ENCODE results near the gene MAT2B.

GRCh38 chr5:163529698-163530097 lies 24.3 kb downstream of the MAT2B start:
- TF ChIP-seq CSRNP3 (CRISPR knock-in tag; IDR thresholded peaks at IDR 0.05): no peak
- TF ChIP-seq ZFP3 (CRISPR knock-in tag; IDR thresholded peaks at IDR 0.05): no peak
- TF ChIP-seq ZFP30 (CRISPR knock-in tag; IDR thresholded peaks at IDR 0.05): no peak
- TF ChIP-seq CREB5 (CRISPR knock-in tag; IDR thresholded peaks at IDR 0.05; ENCODE audit: low read depth): no peak
- TF ChIP-seq ZNF565 (CRISPR knock-in tag; conservative IDR thresholded peaks at IDR 0.05; ENCODE audit: low read depth): no peak
- TF ChIP-seq OSR1 (CRISPR knock-in tag; IDR thresholded peaks at IDR 0.05): no peak
- no peak for TF ChIP-seq TCF4 (CRISPR knock-in tag; IDR thresholded peaks at IDR 0.05; ENCODE audit: borderline replicate concordance)
- no peak for TF ChIP-seq ZNF8 (CRISPR knock-in tag; IDR thresholded peaks at IDR 0.05)
- no peak for TF ChIP-seq ZC3H10 (CRISPR knock-in tag; IDR thresholded peaks at IDR 0.05)
- no peak for TF ChIP-seq PATZ1 (CRISPR knock-in tag; IDR thresholded peaks at IDR 0.05; ENCODE audit: borderline replicate concordance)
- no peak for TF ChIP-seq BACH2 (CRISPR knock-in tag; IDR thresholded peaks at IDR 0.05; ENCODE audit: borderline replicate concordance)
- TF ChIP-seq TSHZ2 (CRISPR knock-in tag; IDR thresholded peaks at IDR 0.05): no peak
- TF ChIP-seq ISL1 (CRISPR knock-in tag; IDR thresholded peaks at IDR 0.05): no peak

Measured in SK-N-SH treated with all-trans-retinoic acid at 6 μM for 48 hours (cell line).